HUES48 (cell line): ENCODE results near the gene ZBTB43.

Source experiments
- H3K27ac ChIP-seq: one replicate; pipeline ENCODE4 v1.7.0; 2013; ENCODE audit warnings: low read depth, low read length, inconsistent platforms
- H3K27me3 ChIP-seq: 2 replicates; pipeline ENCODE4 v1.6.1; 2013; ENCODE audit warnings: mild to moderate bottlenecking, low read length; ENCODE audit not compliant: control insufficient read depth, insufficient read depth
- H3K36me3 ChIP-seq: 2 replicates; pipeline ENCODE4 v1.6.1; 2013; ENCODE audit warnings: low read length; ENCODE audit not compliant: control insufficient read depth, insufficient read depth
- H3K4me1 ChIP-seq: 2 replicates; pipeline ENCODE4 v1.6.1; 2013; ENCODE audit warnings: mild to moderate bottlenecking, low read length; ENCODE audit not compliant: control insufficient read depth, insufficient read depth
- H3K4me3 ChIP-seq: 2 replicates; pipeline ENCODE4 v1.5.1; 2013; ENCODE audit warnings: mild to moderate bottlenecking, low read depth, low read length
- H3K9ac ChIP-seq: 2 replicates; pipeline ENCODE4 v1.6.1; 2013; ENCODE audit warnings: mild to moderate bottlenecking, low read depth, low read length, moderate library complexity
- H3K9me3 ChIP-seq: 2 replicates; pipeline ENCODE4 v1.6.1; 2013; ENCODE audit warnings: low read length; ENCODE audit not compliant: control insufficient read depth, insufficient read depth

Gene ZBTB43

GRCh38 chr9:126859111-126859510, 54.3 kb downstream of the ZBTB43 start:
- Histone ChIP-seq H3K36me3 (peaks cover 10% of the 10 kb centered on the region), H3K27me3 (no peaks in the 10 kb centered on the region), H3K9ac (no peak overlapping the region), H3K4me3 (no peak overlapping the region), H3K4me1 (peaks cover 26% of the 10 kb centered on the region), H3K9me3 (no peaks in the 10 kb centered on the region), H3K27ac (no peak overlapping the region)

- H3K27me3 ChIP-seq: no peaks in the 10 kb centered on the region
- peak within 1 kb of the TSS; percentile 60 for H3K9ac ChIP-seq
- peak within 1 kb of the TSS; percentile 79 for H3K4me3 ChIP-seq
- H3K36me3 ChIP-seq: peaks cover 21% of the 10 kb centered on the region
- peaks cover 26% of the 10 kb centered on the region for H3K4me1 ChIP-seq
- H3K27ac ChIP-seq: peak within 1 kb of the TSS; percentile 92
- no peaks in the 10 kb centered on the region for H3K9me3 ChIP-seq
Measured at GRCh38 chr9:126860077-126860756, 55.4 kb downstream of the ZBTB43 start, which contains the start of gene ZBTB34. Gene ZBTB34, plus strand, starts transcription at chr9:126860639. Its CDS starts 18,761 bp downstream, at chr9:126879400.

GRCh38 chr9:126860757-126861466, 56.1 kb downstream of the ZBTB43 start:
- no peaks in the 10 kb centered on the region for H3K27me3 ChIP-seq
- H3K9me3 ChIP-seq: no peaks in the 10 kb centered on the region
- H3K4me3 ChIP-seq: peak overlapping the region; percentile 74
- H3K27ac ChIP-seq: peak overlapping the region; percentile 57
- H3K4me1 ChIP-seq: peaks cover 25% of the 10 kb centered on the region
- peaks cover 24% of the 10 kb centered on the region for H3K36me3 ChIP-seq
- peak overlapping the region; percentile 41 for H3K9ac ChIP-seq

GRCh38 chr9:126861707-126862103, 56.9 kb downstream of the ZBTB43 start:
- Histone ChIP-seq H3K27ac (peak overlapping the region; percentile 30), H3K27me3 (no peaks in the 10 kb centered on the region), H3K4me3 (peak overlapping the region; percentile 74), H3K9ac (peak overlapping the region; percentile 41; the same call in 1 of the 2 replicates), H3K4me1 (peaks cover 21% of the 10 kb centered on the region), H3K36me3 (peaks cover 24% of the 10 kb centered on the region), H3K9me3 (no peaks in the 10 kb centered on the region)

GRCh38 chr9:126862104-126862761, 57.4 kb downstream of the ZBTB43 start:
- peak overlapping the region; percentile 30 for H3K27ac ChIP-seq
- peaks cover 24% of the 10 kb centered on the region for H3K36me3 ChIP-seq
- H3K9me3 ChIP-seq: no peaks in the 10 kb centered on the region
- H3K27me3 ChIP-seq: no peaks in the 10 kb centered on the region
- H3K4me1 ChIP-seq: peaks cover 21% of the 10 kb centered on the region
- 0 out of 2 replicates have a peak overlapping the region, but pooled peaks have one; percentile 41 for H3K9ac ChIP-seq
- H3K4me3 ChIP-seq: peak overlapping the region; percentile 74

GRCh38 chr9:126864771-126865170, 59.9 kb downstream of the ZBTB43 start:
- Histone ChIP-seq H3K9ac (no peak overlapping the region), H3K27ac (no peak overlapping the region), H3K4me3 (no peak overlapping the region), H3K4me1 (peaks cover 21% of the 10 kb centered on the region), H3K36me3 (peaks cover 31% of the 10 kb centered on the region), H3K9me3 (no peaks in the 10 kb centered on the region), H3K27me3 (no peaks in the 10 kb centered on the region)

- Histone ChIP-seq H3K4me3 (no peak overlapping the region), H3K27me3 (no peaks in the 10 kb centered on the region), H3K9me3 (no peaks in the 10 kb centered on the region), H3K36me3 (peaks cover 18% of the 10 kb centered on the region), H3K4me1 (no peaks in the 10 kb centered on the region), H3K9ac (no peak overlapping the region), H3K27ac (no peak overlapping the region)
Measured at GRCh38 chr9:126869368-126869767, 64.5 kb downstream of the ZBTB43 start.

GRCh38 chr9:126872516-126872915, 67.7 kb downstream of the ZBTB43 start:
- Histone ChIP-seq H3K9me3 (no peaks in the 10 kb centered on the region), H3K4me1 (no peaks in the 10 kb centered on the region), H3K4me3 (no peak overlapping the region), H3K9ac (no peak overlapping the region), H3K27ac (no peak overlapping the region), H3K27me3 (no peaks in the 10 kb centered on the region), H3K36me3 (peaks cover 7% of the 10 kb centered on the region; the same call in 1 of the 2 replicates)

GRCh38 chr9:126874546-126875314, 69.9 kb downstream of the ZBTB43 start:
- Histone ChIP-seq H3K9ac (no peak overlapping the region), H3K27me3 (no peaks in the 10 kb centered on the region), H3K4me3 (no peak overlapping the region), H3K27ac (no peak overlapping the region), H3K4me1 (no peaks in the 10 kb centered on the region), H3K36me3 (peaks cover 7% of the 10 kb centered on the region), H3K9me3 (no peaks in the 10 kb centered on the region)

GRCh38 chr9:126875756-126876510, 71.1 kb downstream of the ZBTB43 start:
- Histone ChIP-seq H3K36me3 (peaks cover 19% of the 10 kb centered on the region), H3K9me3 (no peaks in the 10 kb centered on the region), H3K27me3 (no peaks in the 10 kb centered on the region), H3K4me3 (no peak overlapping the region), H3K4me1 (no peaks in the 10 kb centered on the region), H3K27ac (no peak overlapping the region), H3K9ac (no peak overlapping the region)
